ENCODE data around the gene CSNK1E.

Gene CSNK1E

DNA sequence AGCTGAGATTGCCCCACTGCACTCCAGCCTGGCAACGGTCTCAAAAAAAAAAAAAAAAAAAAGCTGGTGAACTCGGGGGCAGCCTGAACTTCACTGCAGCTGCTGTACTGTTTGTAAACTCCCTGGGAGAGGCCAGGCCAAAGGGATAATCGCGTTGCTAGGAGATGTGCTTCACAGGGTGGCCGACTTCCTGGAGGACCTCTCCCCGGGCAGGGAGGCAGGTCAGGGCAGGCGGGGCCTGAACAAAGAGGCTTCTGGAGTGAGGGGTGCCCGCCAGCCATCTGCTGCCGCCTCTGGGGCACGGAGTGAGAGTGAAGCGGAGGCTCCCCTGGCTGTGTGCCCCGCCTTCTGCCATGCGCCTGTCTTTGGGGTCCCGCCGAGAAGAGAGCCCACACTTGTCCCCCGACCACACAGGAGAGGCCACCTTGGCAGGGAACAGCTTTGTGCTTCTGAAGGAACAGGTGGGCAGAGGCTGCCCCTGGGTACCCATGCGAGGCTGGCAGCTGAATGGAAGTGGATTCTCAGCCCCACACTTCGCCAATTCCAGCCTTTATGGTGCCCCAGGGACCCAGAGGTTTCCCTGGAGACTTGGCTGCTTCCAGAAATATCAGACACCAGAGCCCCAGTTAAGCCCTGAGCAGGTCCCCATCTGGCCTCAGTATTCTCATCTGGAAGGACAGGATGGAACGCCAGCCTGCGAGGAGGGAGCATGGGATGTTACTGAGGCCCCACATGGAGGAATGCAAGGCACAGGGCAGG, 74.0 kb downstream of the CSNK1E start:
- Histone ChIP-seq H3K27ac (ENCODE audit: low read depth, low read length) (no peak overlapping the region), H3K4me3 (ENCODE audit: low read depth in 1 of 5, low read length in 5 of 5) (no peak overlapping the region), H3K9ac (ENCODE audit: low read length in 5 of 5) (no peak overlapping the region), H3K27me3 (ENCODE audit: control insufficient read depth in 5 of 5, insufficient read depth in 4 of 5, low read length in 5 of 5) (no peaks in the 10 kb centered on the region), H3K36me3 (ENCODE audit: control insufficient read depth in 5 of 5, insufficient read depth in 5 of 5, low read length in 5 of 5) (peaks cover 0 to 49% (median 36%) of the 10 kb centered on the region in 5 donors), H3K4me1 (ENCODE audit: control insufficient read depth in 5 of 5, insufficient read depth in 5 of 5, low read length in 5 of 5) (peaks cover 22 to 64% (median 61%) of the 10 kb centered on the region in 5 donors), H3K9me3 (ENCODE audit: control insufficient read depth in 5 of 5, low read length in 5 of 5) (no peaks in the 10 kb centered on the region)

- H3K27ac ChIP-seq (ENCODE audit: low read depth, low read length): no peak overlapping the region
- peaks cover 21 to 65% (median 63%) of the 10 kb centered on the region in 5 donors for H3K4me1 ChIP-seq (ENCODE audit: control insufficient read depth in 5 of 5, insufficient read depth in 5 of 5, low read length in 5 of 5)
- no peak overlapping the region for H3K4me3 ChIP-seq (ENCODE audit: low read depth in 1 of 5, low read length in 5 of 5)
- peaks cover 0 to 31% (median 21%) of the 10 kb centered on the region in 5 donors for H3K36me3 ChIP-seq (ENCODE audit: control insufficient read depth in 5 of 5, insufficient read depth in 5 of 5, low read length in 5 of 5)
- no peaks in the 10 kb centered on the region for H3K9me3 ChIP-seq (ENCODE audit: control insufficient read depth in 5 of 5, low read length in 5 of 5)
- peak overlapping the region in 1 of 5 donors; percentile 24 for H3K9ac ChIP-seq (ENCODE audit: low read length in 5 of 5)
- H3K27me3 ChIP-seq (ENCODE audit: control insufficient read depth in 5 of 5, insufficient read depth in 4 of 5, low read length in 5 of 5): no peaks in the 10 kb centered on the region
Observed at GRCh38 chr22:38240734-38241252, 76.4 kb downstream of the CSNK1E start.
